NCI-H146 treated with DMSO at 0.1 percent for 48 hours (cell line): ENCODE measurements around the gene DROSHA.
"Not testable (repeated sequence)": the region's sequence is repeated elsewhere in the genome, so short reads cannot be mapped to it uniquely, and the experiment has no call there.

Source experiments
- DNase-seq: peaks from one replicate; lab custom pipeline; 2025; ENCODE audit not compliant: unreplicated experiment; lab: John Stamatoyannopoulos, UW

The DROSHA gene

DNA sequence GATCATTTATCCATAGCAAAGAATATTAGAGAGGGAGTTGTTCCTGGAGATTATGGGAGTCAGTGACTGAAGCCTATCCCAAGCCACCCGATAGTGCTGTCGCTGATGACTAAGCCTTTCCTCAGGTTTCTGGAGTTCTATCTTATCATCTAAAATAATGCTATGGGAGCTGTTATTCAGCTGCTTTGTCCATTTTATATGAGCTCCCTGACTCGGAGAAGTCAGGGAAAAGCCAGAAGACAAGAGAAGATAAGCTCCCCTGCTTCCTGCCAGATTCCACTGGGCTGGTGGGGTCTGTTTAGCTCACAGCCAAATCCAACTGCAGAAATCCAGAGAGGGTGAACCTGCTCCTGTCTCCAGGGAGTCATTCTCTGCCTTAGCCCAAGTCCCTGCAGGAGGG is 148.2 kb downstream of the DROSHA start:
- no peak for DNase-seq

DNA sequence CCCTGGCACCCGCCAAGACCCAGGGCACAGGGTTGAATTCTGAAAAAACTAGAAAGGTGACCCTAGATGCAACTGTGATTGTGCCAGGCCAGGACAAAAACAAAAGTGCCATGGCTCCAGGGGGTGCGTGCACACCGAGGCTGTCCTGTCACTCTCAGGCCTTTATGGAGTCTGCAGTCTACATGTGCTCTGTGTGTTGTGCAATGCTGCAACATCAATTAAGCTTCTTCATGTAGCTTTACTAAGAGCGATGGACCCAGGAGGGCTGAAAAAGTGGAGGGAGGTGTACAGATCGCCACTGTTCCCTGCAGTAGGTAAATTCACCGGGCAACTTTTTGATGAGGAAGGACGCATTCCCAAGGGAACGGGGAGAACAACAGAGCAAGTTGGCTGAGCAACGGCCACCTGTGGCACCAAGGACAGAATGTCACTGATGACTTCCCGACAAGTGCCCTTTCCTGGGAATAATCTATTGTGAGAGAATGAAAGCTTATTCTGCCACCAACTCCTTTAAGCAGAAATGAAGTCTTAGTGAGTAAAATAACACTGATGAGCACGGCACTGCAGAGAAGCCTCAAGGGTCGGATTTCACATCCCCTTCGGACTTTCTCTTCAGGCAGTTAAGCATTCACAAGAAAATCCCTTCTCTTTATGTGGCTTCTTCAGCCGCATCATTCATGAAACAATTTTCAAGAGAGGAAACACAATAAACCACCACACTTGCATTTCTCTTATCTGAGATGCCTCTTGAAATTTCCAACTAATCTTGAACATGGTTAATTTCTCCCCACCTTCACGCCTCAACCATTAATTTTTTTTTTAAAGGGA is 149.6 kb downstream of the DROSHA start:
- no peak for DNase-seq

DNA sequence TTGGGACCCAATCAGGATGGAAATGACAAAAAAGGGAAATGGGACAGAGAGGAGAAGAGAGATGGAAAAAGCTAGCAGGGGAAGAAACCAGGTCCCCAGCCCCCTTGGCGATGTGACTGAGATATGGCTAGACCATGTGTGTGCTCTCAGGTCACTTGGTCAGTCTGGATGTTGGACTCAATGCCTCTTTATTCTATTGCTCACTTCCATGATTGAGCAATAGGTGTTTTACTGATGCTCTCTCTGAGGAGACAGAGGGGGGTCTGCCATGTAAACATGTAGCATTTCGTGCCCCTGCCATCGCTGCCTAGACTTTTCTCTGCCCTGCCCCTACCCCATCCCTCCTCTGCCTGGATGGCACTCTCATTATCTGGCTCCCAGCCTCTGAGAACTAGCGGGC is 150.6 kb downstream of the DROSHA start:
- no peak for DNase-seq

DNA sequence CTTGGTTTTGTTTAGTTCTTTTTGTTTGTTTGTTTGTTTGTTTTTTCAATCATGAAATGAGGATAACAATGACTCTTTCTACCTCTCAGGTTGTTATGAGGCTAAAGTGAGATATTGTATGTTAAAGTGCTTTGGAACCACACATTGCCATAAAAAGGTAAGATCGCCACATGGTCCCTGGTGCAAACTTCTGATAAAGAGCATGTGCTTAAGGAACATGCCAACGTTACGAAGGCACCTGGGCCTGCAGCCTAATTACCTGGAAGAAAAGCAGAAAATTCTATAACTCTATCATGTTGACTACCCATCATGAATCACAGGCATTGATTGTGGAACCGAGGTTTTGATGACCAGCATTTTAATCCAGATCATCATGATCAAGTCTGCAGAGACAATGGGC is 151.8 kb downstream of the DROSHA start:
- no peak for DNase-seq

DNA sequence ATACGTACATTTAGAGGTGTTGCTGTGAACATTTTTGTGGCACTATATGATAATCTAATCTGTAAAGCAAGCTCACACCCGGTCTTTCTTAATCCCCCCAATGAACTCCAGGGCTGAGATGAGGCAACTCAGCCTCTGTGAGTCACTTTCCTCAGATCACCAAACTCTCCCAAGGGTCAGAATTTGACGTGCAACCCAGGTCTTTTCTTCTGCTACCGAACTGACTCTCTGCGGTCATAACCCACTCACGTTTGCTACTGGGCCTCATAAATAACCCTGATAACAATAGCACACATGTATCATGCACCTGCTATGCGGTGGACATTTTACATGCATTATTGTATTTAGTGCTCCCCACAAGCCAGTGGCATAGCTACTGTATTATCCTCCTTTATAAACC is 153.1 kb downstream of the DROSHA start:
- DNase-seq = no peak

DNA sequence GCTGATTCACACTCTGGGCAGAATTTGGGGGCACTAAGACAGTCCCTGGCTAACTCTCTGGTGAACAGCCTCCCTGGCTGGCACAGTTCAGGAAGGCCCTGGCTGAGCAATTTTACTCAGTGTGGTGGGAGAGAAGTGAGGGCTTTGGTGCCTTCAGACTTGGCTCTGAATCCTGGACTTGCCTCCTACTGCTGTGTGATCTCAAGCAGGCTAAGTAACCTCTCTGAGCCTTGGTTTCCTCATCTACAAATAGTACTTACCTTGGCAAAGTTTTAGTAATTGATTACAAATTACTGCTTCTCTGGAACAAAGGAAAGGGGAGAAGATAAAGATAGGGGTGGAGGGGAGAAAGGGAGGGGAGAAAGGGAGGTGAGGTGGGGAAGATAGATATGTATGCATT is 153.8 kb downstream of the DROSHA start:
- no peak for DNase-seq

DNA sequence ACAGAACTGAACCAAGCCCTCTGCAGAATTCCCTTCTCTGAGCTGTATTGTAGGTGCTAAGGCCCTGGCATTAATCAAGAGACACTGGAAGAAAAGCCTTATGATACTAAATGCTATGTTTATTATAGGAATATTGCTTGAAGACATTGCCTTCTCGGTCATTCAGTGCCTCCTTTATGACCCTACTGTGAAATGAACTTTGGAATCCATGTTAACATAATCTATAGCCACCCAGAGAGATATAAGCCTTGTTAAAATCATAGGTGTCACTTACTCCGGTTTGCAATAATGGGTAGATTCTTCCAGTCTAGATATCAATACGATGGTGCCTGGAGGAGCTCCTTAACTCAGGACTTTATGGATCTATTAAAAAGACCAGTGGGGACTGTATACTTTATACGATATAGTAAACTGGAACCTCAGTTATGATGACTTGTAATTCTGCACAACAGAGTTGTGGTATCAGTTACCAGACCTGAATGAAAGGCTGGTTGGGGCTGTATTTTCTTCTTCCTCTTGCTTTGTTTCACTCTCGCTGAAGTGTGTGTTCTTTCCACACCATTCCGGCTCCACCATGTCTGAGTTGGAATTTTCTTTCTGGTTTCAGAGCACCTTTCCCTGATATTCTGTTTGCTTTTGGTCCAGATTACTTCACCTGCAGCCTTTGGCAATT is 154.5 kb downstream of the DROSHA start:
- DNase-seq = no peak

DNA sequence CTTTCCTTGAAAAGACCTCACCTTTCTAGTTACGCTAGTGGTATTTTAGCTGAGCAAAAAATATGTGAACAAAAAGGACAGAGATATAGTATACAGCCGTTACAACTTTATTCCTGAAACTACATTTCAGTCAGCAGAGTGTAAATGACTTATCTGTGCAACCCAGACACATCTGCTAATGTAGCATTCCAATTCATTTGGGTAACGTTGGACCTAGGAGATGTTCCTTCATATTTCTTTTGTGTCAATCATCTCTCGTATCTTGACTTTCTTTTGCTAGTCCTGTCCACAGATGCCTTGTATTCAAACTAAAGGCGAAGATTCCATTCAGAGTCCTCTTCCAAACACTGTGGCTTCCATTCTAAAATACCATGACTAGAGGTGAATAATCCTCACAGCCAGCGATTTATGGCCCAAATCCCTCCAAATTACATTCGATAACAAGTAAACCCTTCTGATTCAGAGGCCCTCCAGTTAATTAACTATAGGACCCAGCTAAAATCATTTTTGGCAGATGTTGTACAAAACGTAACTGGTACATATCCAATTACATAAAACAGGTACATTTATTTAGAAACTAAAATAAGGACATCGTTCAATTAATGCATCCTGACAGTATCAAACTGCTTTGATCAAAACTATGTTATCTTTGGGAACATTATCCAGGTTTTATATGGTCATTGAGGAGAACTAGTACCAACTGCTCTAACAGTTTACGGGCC is 155.7 kb downstream of the DROSHA start:
- no peak for DNase-seq

DNA sequence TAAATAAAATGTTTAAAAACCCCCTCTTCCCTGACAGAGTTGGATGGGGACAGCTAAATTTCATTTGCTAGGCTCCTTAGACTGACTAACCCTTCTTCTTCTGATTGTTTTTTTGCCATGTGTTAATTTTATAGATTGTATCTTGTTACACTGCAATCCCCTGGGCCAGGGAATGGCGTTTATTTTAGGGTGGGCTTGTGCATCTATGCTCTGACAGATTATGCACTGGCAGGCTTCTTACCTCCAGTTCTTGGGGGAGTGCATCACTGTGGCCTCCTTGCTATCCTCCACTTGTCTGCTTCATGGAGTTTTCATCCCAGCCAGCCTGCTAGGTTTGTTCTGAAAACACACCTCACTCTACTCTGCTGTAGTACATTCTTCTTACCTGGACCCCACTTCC is 159.8 kb downstream of the DROSHA start:
- no peak for DNase-seq

DNA sequence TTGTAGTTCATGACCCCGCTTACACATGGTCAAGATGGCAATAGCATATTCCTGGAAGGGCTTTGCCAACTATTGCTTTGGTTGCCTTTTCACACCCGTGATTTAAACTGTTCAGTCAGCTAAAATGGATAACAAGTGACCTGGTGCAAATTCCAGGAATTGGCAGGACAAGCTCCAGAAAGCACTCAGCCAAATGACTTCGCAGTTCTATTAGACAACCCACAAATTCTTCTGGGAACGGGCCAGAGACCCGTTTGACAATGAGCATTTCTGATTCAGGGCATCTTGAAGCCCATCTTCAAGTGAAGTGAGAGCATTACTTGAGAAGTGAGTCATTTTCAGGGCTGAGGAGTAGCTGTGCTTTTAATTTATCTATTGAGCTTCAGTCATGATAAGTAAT is 165.0 kb downstream of the DROSHA start:
- no peak for DNase-seq

DNA sequence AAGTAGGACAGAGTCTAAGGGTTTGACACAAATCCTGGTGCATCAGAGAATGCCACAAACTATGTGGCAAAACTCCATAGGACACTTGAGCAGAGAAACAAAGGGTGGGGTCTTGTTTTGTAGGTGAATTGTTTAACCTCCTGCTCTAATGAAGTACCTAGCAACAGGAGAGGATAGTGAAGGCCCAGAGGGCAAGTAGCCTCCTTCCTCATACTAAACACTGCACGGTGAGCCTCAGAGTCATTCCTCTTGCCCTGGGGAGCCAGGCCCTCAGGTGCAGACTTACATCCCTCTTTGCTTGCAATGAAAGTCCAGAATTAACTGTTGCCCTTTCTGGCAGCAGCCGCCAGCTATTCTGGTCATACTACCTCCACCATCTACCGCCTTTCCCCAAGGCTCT is 166.1 kb downstream of the DROSHA start:
- DNase-seq = no peak

DNA sequence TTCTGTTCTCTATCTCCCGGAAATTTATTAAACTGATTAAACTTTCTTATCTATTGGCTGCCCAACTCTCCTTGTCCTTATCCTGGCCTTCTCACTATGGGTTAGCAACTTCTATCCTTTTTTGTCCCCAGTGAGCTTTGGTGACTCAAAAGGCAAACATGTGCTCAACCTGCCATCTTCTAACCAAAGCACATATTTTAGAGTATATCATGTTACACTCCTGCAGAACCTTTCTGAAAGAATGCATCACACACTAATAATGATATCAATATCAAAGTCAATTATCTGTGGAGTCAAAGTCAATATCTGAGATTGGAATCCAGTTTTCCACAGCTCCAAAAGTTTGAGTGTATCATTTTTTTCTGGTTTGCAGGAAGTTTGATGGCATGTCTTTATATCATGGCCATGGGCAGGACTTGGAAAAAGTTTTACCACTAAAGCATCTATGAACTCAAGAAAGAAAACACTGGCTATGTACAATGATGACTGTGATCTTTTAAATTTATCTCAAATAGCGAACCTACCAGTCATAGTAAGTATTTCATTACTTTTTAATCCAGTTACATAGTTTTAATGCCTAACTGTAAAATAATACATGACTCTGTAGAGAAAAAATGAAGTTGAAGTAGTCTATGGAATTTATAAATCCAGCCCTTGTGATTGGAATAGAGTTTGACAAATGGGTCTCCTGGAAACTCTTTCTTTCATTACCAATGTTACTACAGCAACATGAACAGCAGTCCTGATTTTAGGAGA is 166.8 kb downstream of the DROSHA start:
- no peak for DNase-seq

DNA sequence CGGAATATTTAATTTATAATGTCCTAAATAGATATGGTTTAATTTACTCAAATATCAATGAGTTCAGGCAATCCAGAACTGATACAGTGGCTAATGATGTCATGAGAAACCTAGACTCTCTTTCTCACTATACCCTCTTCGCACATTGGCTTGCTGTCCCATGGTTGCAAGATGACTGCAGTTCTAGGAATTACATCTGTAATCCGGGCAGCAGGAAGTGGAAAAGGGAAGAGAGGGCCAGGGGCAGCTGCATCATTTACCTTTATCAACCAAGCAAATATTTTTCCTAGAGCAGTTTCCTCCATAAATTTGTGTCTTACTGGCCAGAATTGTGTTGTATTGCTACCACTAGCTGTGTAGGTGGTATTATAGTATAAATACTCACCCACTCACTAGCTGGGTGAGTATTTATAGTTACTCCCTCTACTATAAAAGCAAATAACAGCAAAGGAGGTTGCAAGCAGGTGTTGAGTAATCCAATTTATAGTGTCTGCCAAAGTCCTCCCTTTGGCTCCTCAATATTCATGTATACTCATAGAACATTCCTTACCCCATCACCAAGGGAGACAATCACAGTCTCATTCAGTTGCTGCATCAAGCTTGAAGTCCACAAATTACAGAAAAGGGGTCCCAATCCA is 168.8 kb downstream of the DROSHA start:
- no peak for DNase-seq

DNA sequence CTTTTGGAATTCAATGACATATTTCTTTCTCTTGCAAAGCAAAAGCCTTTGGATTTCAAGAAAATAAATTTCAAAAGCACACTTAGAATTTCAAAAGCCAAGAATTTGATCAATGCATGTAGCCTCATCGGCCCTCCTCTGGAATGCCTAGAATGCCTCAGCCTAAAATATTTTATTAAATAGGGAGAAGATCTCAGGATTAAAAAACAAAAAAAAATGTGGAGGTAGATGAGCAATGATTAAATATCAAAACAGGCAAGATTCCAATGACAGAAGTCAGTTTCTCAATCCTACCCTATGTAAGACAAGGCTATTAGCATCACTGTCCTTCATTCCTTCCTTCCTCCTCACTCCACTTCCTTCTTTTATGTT is 169.4 kb downstream of the DROSHA start:
- no peak for DNase-seq

DNA sequence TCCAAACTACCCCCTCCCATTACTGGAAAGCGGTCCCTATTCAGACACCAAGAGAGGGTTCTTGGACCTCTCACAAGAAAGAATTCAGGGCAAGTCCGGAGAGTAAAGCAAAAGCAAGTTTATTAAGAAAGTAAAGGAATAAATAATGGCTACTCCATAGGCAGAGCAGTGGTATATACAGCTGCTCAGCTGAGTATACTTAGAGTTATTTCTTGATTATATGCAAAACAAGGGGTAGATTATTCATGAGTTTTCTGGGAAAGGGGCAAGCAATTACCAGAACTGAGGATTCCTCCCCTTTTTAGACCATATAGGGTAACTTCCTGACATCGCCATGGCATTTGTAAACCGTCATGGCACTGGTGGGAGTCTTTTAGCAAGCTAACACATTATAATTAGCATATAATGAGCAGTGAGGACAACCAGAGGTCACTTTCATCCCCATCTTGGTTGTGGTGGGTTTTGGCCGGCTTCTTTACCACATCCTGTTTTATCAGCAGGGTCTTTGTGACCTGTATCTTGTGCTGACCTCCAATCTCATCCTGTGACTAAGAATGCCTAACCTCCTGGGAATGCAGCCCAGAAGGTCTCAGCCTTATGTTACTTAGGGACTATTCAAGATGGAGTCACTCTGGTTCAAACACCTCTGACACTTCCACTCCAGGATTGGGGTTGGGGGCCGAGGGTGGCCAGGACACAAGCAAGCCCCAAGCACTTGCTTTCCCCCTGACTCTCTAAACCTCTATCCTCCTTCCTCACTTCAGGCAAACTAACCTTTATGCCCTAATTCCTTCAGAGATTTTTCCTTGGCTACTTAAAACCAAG is 170.0 kb downstream of the DROSHA start:
- DNase-seq = not testable (repeated sequence)

DNA sequence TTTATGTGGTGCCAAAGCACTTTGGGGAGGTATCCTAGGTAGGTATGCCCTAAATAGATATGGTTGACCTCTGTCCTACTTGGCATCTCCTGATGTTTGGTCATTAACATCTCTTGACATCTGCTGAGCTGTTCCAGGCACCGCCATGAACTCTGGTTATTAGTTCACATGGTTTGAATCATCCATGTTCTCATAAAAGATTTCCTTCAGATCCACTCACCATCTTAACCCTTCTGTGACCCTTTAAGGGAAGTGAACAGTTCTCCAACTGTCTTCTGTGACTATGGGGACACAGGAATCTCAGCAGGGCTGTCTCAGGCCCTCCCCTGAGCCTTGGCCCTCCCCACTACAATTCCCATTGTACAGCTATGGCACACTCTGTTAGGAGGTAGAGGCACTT is 170.7 kb downstream of the DROSHA start:
- DNase-seq = no peak

DNA sequence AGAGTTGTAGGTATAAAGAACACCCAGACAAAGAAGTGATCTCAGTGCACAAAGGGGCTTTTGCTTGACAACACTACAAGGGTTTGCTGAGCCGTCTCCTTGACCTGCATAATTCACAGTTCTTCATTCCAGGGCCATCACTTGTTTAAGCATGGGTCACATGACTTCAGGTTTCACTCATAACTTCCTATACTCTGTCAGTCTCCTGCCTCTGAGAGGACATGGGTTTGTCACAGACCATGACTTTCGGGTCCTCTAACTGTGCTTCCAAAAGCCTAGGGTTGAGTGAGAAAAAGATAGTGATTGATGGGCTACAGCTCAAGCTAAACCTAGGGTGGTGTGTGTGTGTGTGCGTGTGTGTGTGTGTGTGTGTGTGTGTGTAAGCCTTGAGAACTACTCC is 172.1 kb downstream of the DROSHA start:
- no peak for DNase-seq

DNA sequence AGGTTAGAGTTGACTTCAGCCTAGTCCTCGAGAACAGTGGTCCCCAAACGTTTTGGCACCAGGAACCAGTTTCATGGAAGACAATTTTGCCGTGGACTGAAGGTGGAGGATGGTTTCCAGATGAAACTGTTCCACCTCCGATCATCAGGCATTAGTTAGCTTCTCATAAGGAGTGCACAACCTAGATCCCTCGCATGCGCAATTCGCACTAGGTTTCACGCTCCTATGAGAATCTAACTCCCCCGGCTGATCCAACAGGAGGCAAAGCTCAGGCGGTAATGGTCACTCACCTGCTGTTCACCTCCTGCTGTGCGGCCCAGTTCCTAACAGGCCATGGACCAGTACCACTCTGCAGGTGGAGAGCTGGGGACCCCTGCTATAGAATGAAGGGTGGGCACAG is 174.9 kb downstream of the DROSHA start:
- no peak for DNase-seq

DNA sequence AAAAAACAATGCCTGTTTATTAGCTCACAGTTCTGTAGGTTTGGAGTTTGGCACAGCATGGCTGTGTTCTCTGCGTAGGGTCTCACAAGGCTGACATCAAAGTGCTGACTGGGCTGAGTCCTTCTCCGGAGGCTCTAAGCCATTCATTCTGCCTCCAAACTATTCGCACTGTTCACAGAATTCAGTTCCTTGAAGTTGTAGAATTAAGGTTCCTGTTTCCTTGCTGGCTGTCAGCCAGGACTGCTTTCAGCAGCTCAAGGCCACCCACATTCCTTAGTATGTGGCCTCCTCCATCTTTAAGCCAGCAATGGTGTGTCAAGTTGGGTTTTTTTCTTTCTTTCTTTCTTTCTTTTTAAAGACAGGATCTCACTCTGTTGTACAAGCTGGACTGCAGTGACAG is 176.6 kb downstream of the DROSHA start:
- DNase-seq = no peak
